HTR-8/SVneo (cell line): ENCODE results near the gene CNTNAP2.

Experiments used
- DNase-seq: peaks from one replicate; pipeline ENCODE4 v3.0.0; 2011; ENCODE audit warnings: low spot score, mixed read lengths; ENCODE audit not compliant: insufficient read length
- FAIRE-seq: peaks from 2 replicates; lab custom pipeline; 2011; peaks lifted over from hg19 to GRCh38; lab: Jason Lieb, UNC

Gene CNTNAP2

DNA sequence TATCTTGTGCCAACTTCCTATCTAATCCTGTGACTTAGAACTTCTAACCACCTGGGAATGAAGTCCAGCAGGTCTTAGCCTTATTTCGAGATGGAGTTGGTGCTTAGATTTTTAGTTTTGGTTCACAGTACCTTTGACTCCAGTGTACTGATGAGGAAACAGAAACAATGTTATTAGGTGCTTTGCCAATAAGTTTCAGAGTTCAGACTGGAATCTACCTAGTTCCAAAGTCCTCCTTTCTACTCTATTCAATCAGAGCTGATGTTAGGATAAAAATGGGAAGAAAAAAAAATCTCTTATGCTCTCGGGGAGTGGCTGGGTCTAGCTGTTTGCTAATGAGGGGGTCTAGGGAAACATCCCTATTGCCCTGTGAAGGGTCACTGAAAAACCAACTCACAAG lies 1867.7 kb downstream of the CNTNAP2 start:
- no peak for DNase-seq
- no peak for FAIRE-seq

- no peak for FAIRE-seq
- no peak for DNase-seq
Measured at GRCh38 chr7:147990079-147990478, 1873.5 kb downstream of the CNTNAP2 start.

DNA sequence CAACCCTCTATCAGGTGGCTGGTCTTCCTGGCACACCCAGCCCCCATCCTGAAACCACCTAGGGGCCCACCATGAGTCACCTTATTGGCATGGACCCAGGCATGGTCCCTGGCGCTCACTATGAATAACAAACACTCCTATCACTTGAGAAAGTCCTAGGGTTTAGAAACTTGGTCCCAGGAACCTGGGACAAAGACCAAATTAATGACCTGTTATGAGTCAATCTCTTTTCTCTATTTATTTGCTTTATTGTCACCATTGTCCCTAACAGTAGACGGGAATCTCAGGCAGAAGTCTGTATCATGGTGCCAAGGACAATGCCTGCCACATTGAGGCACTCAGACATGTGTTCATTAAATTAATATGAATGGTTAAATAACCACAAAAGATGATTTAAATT lies 1874.3 kb downstream of the CNTNAP2 start:
- DNase-seq = no peak
- FAIRE-seq = no peak

DNA sequence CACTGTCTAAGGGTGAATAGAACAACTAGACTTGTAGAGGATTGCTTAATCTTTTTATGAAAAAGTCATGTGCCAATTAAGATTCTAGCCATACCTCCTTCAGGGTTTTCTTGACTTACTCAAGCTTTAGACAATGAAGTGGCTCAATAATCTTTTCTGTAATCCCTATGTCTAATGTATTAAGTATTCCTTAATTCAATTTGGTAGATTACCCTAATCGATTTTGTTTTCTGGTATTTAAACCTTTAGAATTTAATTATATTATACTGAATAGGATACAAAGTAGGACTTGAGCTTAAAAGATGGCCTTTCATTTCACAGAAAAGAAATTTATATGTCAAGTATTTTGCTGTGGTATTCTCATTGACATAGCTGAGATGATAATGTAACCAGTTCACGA lies 1876.1 kb downstream of the CNTNAP2 start:
- FAIRE-seq (no peak), DNase-seq (no peak)

GRCh38 chr7:147997636-147998035 lies 1881.0 kb downstream of the CNTNAP2 start:
- FAIRE-seq = no peak
- no peak for DNase-seq

DNA sequence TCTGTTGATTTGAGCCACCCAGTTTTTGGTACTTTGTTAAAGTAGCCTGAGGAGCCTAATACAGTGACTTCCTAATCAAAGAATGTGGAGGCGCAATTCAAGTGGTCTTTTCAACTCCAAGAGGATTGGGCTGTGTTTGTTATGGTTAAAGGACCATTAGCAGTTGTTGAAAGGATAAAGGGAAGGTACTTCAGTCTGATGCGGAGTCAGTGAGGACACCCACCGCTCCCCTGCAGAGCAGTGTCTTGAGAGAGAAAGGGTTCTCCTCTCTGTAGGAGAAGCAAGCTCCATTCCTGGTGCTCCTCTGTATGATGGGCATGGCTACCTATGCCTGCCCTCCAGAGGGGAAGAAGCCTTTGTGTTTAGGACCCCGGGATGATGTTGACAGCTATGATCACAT lies 1883.4 kb downstream of the CNTNAP2 start:
- no peak for FAIRE-seq
- DNase-seq = no peak

GRCh38 chr7:148011753-148012152 lies 1895.2 kb downstream of the CNTNAP2 start:
- FAIRE-seq (no peak), DNase-seq (no peak)

DNA sequence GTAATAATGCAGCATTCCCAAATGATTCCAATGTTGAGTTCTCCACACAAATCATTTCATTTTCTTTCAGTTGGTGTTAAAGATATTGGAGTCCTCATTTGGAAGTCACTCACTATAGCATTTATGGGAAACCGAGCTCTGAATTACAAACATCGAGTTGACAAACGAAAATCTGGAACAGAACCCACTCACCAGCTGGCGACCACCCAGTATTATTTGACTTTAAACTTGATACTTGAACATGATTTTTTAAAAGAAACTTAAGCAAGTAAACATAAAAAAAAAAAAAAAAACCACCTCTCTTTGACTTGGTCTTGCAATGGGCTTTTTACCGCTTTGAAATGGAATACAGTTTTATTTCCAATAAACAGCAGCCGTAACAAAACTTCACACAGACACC lies 1897.4 kb downstream of the CNTNAP2 start:
- DNase-seq (no peak), FAIRE-seq (no peak)

DNA sequence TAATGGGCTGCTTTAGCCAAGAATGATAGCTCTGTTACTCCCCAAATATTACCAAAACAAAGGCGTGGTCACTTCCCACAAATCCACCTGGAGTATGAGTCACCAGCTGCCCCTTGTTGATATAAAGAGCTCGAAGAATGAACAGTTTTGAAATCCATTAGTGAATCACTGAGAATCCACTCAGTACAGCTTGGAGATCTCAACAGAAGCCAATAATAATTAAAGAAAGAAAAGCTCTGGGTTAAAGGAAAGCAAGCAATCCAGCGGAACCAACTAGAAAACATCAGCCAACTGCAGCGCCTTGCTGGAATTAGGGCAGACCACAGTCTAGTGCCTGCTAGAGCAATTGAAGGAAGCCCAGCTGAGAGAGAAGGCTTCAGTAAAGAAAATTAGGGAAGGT lies 1897.9 kb downstream of the CNTNAP2 start:
- DNase-seq = no peak
- FAIRE-seq = no peak

DNA sequence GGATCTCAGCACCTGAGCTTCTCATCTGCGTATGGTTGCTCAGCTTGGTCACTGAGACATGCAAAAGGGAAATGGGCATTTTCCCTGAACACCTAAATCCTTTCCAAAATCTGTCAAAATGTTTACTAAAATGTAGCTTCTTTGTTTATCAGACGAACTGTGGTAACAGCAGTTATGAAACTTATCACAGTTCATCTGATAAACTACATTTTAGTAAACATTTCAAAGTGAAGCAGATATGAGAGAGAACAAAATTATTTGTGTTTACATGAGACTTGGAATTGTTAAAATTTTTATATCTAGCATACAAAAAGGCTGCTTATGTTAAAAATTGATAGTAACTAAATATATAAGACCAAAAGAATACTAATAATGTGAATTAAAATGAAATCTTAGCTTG lies 1900.5 kb downstream of the CNTNAP2 start:
- FAIRE-seq (no peak), DNase-seq (no peak)

DNA sequence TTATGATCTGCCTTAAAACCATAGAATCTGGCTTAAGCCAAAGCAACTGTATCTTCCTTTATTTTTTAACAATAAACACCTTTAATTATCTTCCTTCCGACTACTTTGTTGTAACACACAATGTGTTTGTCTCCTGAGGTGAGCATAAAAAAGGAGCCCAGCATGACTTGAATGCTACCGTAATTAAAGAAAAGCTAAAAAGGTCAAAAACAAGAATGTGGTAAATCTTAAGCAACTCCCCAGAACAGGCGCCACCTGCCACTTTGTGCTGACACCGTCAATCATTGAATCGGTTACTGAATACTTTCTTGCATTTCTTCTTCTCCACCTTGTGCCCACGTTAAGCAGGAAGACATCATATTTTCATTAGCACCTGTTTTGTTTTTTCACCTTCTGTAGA lies 1904.1 kb downstream of the CNTNAP2 start:
- DNase-seq (no peak), FAIRE-seq (no peak)

DNA sequence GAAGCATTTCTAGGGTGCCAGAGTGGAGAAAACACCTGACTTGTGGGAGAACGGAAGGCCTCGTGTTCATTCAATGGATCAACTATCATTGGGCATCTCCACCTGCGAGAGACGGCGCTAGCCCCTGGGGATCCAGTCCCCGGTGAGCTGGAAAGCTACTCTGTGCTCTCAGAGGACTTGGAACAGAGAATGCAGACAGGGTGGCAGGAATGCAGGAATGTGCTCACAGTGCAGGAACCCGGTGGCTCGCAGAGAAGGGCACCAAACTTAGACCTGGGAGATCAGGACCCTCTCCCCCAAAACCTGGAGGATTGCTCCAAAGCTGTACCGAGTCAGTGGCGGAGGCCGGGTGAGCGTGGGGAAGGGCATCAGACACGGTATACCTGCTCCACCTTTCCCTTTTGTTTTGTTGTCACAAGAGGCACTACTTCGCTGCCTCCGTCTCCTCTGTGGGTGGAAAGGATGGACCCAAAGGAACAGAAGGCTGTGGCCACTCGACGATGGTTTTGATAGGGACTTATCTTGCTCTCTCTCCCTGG lies 1905.0 kb downstream of the CNTNAP2 start:
- DNase-seq (no peak), FAIRE-seq (no peak)

- no peak for FAIRE-seq
- no peak for DNase-seq
Measured at GRCh38 chr7:148022832-148023231, 1906.2 kb downstream of the CNTNAP2 start.

DNA sequence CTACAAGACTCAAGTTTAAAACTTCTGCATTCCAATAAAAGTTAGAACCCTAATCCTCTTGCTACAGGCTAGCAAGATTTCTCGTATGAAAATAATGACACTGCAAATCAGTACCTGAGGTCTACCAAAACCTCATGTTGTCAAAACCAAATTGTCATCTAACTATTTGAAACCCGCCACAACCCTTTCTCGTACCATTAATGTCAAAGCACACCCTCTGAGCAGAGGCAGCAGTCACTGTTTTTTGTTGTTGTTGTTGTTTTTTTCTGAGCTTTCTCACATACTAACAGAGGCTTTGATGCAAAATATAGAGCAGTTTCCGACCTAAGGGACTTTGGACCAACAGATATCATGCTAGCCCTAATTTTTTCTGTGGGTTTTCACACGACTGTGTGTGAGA lies 1910.1 kb downstream of the CNTNAP2 start:
- FAIRE-seq (no peak), DNase-seq (no peak)

DNA sequence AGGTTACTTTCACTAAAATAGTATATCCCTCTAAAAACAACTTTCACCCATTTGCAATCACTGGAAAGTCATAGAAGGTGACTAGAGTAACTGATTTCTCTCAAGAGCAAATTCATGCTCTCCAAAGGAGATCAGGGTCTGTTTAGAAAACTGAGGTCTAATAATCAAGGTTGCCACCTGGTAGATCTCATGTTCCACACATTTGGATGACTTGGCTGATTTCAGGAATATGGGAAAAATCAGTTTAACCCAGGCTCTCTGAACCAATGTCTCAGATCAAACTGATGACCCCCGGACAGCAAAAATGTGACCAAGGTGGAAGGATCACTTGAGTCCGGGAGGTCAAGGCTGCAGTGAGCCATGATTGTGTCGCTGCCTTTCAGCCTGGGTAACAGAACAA lies 1911.6 kb downstream of the CNTNAP2 start:
- FAIRE-seq = no peak

DNA sequence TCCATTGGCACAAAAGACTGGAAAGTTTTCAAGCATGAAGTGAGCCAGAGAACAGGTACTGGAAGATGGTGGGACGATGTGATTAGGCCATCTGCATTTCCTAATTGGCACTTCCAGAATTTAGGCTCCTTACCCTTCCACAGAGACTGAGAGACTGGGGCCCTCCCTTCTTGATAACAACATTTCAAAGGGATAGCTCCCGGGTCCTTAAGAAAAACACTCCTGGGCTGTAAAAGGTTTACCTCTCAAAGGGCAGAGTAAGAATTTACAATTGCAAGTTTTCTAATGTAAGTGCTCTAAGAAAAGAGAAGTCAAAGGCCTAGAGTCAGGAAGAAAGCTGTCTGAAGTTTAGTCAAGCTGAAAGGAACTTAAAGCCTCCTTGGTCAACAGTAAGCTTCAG lies 1914.4 kb downstream of the CNTNAP2 start:
- DNase-seq = no peak
- no peak for FAIRE-seq

More for the DNA sequence above, 1911.6 kb downstream of the CNTNAP2 start:
- DNase-seq = no peak

DNA sequence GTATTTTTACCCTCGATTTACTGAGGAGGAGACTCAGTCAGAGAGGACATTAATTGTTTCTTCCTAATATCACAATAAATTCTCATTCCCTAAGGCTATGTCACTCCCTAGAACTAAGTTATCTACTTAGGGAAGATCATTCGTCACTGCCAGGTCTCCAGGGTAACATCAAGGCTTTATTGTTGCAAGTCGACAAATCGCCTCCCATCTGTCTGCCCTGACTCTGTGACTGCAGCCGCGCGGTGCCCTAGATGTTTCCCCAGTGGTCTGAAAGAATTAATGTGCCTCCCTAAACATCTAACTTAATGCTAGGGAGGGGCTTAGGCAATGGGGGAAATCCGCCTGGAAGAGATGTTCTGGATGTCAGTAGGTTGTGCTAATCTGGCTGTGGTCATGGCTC lies 1915.2 kb downstream of the CNTNAP2 start:
- no peak for FAIRE-seq
- no peak for DNase-seq

DNA sequence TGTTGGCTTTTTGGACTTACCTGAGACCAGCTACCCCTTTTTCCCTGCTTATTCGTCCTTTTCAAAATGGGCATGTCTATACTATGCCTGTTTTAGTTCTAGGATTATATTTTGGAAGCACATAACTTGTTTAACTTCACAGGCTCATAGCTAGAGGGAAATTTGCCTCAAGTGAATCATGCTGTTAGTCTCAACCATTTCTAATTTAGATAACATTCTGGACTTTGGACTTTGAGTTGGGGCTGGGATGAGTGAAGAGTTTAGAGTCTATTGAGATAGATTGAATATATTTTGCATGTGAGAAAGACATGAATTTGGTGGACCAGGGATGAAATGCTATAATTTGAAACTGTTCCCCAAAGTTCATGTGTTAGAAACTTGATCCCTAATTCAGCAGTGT lies 1919.3 kb downstream of the CNTNAP2 start:
- no peak for DNase-seq
- no peak for FAIRE-seq

GRCh38 chr7:148037044-148037443 lies 1920.4 kb downstream of the CNTNAP2 start:
- no peak for FAIRE-seq
- DNase-seq = no peak

DNA sequence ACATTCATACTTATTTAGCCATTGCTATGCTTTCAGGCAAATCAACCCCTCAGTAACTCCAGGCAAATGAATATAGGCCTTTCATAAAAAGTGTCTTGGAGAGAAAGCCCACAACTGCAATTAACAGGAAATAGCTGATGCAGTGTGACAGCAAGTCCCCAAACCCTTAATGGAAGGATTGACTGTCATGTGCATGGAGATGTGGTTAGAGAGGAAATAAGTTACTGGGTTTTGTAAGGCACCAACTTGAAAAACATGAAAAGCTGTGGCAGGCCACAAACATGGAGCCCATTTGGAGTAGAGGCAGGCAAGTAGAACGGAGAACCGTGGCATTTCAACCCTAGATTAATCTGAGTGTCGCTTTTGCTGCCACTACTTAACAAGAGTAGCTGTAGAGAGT lies 1924.6 kb downstream of the CNTNAP2 start:
- FAIRE-seq (no peak), DNase-seq (no peak)

DNA sequence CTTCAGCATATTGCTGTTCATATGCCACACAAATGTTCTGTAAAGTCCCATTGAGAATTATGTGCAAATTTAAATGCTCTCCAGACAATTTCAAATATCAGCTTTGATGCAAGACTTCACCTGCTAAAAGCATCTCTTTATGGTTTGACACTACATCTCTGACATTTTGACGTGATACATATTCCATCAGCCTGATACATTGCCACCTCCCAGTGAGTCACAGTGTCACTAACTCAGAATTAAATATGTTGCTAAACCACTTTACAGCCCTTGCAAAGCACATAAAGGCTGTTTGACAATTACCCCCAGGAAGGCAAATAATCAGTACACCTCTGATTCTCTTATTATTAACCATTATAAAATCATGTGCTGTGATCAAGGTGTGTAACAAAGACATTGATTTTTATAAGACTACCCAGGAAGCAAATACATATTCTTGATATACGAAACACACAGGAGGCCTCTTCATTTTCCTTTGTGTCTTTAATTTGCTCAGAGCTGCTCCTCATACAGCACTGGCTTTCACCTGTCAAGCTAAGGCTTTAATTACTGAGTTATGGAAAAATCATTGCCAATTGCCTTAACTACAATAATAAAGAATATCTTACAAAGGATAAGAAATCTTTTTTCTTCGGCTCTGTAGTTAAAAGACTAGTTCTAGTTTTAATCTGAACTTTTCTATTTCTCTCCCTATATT lies 1926.5 kb downstream of the CNTNAP2 start:
- DNase-seq = no peak

DNA sequence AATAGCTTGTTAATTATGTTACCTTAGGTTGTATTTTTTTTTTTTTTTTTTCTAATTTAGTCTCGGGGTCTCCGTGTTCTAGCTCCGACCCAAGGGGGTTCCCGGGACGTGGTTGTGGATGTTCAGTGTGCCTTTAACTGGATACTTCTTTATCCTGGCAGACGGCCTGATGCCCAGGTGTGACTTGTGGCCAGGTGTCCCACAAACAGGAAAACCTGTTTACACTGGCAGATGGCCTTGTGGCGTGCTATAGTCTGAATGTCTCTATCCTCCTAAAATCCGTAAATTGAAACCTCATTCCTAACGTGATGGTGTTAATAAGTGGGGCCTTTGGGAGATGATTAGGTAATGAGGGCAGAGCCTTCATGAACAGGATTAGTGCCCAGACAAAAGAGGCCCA lies 1927.6 kb downstream of the CNTNAP2 start:
- no peak for FAIRE-seq
- no peak for DNase-seq

More for the DNA sequence above, 1926.5 kb downstream of the CNTNAP2 start:
- no peak for FAIRE-seq
